Stimulated activated CD8-positive, alpha-beta memory T cell treated with anti-CD3 and anti-CD28 coated beads, Interleukin-12 subunit alpha, Interleukin-12 subunit beta, amount 100 ng/mL, for 1 hour (primary cell): ENCODE measurements around the gene NUP58.
A peak's percentile ranks its signal among the peaks of the same experiment; 100 is the strongest.

Experiments
- DNase-seq: peaks from one replicate; pipeline ENCODE4 v3.0.0-alpha.2; 2020; ENCODE audit warnings: low read depth

The NUP58 gene

GRCh38 chr13:25301347-25302113 is at the start of gene NUP58:
TSS of gene NUP58 (plus strand) at chr13:25301625. CDS start at chr13:25301774, 149 bp downstream.
- DNase-seq: peak; percentile 89

GRCh38 chr13:25252225-25252624 is 49.2 kb upstream of the NUP58 start:
- DNase-seq: no peak

- DNase-seq: no peak
Measured at GRCh38 chr13:25252752-25253151, 48.7 kb upstream of the NUP58 start.

- no peak for DNase-seq
Measured at GRCh38 chr13:25253702-25254101, 47.7 kb upstream of the NUP58 start.

- no peak for DNase-seq
Measured at GRCh38 chr13:25262261-25262660, 39.2 kb upstream of the NUP58 start.

GRCh38 chr13:25266706-25267105 is 34.7 kb upstream of the NUP58 start:
- DNase-seq: no peak

- no peak for DNase-seq
Measured at GRCh38 chr13:25267715-25268114, 33.7 kb upstream of the NUP58 start.

GRCh38 chr13:25268561-25268960 is 32.9 kb upstream of the NUP58 start:
- no peak for DNase-seq

- no peak for DNase-seq
Measured at GRCh38 chr13:25276748-25277147, 24.7 kb upstream of the NUP58 start.

- no peak for DNase-seq
Measured at GRCh38 chr13:25280396-25280795, 21.0 kb upstream of the NUP58 start.

- DNase-seq: no peak
Measured at GRCh38 chr13:25281193-25281934, 20.1 kb upstream of the NUP58 start.

GRCh38 chr13:25281935-25282332 is 19.5 kb upstream of the NUP58 start:
- DNase-seq: no peak

GRCh38 chr13:25286308-25286968 is 15.0 kb upstream of the NUP58 start:
- no peak for DNase-seq

GRCh38 chr13:25286969-25287961 is 14.2 kb upstream of the NUP58 start, which contains the start of gene MTMR6:
TSS of gene MTMR6 (minus strand) at chr13:25287488. CDS start at chr13:25287247, 241 bp downstream.
- DNase-seq: peak; percentile 91

GRCh38 chr13:25288966-25289365 is 12.5 kb upstream of the NUP58 start:
- DNase-seq: no peak

GRCh38 chr13:25291691-25292090 is 9.7 kb upstream of the NUP58 start:
- no peak for DNase-seq

- DNase-seq: no peak
Measured at GRCh38 chr13:25292301-25292700, 9.1 kb upstream of the NUP58 start.

GRCh38 chr13:25295228-25295627 is 6.2 kb upstream of the NUP58 start:
- DNase-seq: no peak

- no peak for DNase-seq
Measured at GRCh38 chr13:25295701-25296100, 5.7 kb upstream of the NUP58 start.

- DNase-seq: no peak
Measured at GRCh38 chr13:25300861-25301346, 521 bp upstream of the NUP58 start.

GRCh38 chr13:25302121-25302520 is 696 bp downstream of the NUP58 start:
- no peak for DNase-seq
